OCI-LY7 (cell line): ENCODE measurements around the gene UNC13B. TPM values are rescaled to one million over a fixed set of nuclear protein-coding genes. Genes with fewer than 3 reads are reported as not detected.

ENCODE experiments used
- BruUV-seq: library from RNA; stranded (reverse); fragments of 400-500 nt; replicated peaks from 2 replicates; lab custom pipeline; 2021; lab: Mats Ljungman, UMichigan
- CTCF ChIA-PET: fragments of 300-600 bp; sonication (Branson Sonifier 250); formaldehyde crosslinking; loops from one replicate; lab custom pipeline; 2022; ENCODE audit warnings: antibody characterized with exemption; ENCODE audit not compliant: unreplicated experiment; lab: Charles Lee
- POLR2A ChIA-PET: fragments of 300-600 bp; sonication (Branson Sonifier 250); formaldehyde crosslinking; loops from one replicate; lab custom pipeline; 2022; ENCODE audit warnings: antibody characterized with exemption; lab: Charles Lee
- DNase-seq: peaks from one replicate; pipeline ENCODE4 v3.0.0-alpha.2; 2015; ENCODE audit warnings: low spot score
- H2AFZ ChIP-seq: fragments of 200-600 bp; sonication (generic), shearing (Covaris generic); 2 replicates; pipeline ENCODE4 v1.6.1; 2014; ENCODE audit warnings: mild to moderate bottlenecking, antibody characterized with exemption, low read length, moderate library complexity
- H3K27ac ChIP-seq: fragments of 200-600 bp; sonication (generic); 2 replicates; pipeline ENCODE4 v1.5.1; 2014; ENCODE audit warnings: mixed run types, low read depth, mild to moderate bottlenecking, moderate library complexity, low read length, inconsistent platforms; ENCODE audit not compliant: poor library complexity, severe bottlenecking
- H3K36me3 ChIP-seq: fragments of 200-600 bp; sonication (generic); 2 replicates; pipeline ENCODE4 v1.6.1; 2014; ENCODE audit warnings: mild to moderate bottlenecking, antibody characterized with exemption, low read length, moderate library complexity, mixed read lengths; ENCODE audit not compliant: insufficient read depth
- H3K4me1 ChIP-seq: fragments of 200-600 bp; sonication (generic); 2 replicates; pipeline ENCODE4 v1.5.1; 2014; ENCODE audit warnings: mild to moderate bottlenecking, low read length; ENCODE audit not compliant: insufficient read depth, poor library complexity, severe bottlenecking
- H3K4me2 ChIP-seq: fragments of 200-600 bp; sonication (generic); 2 replicates; pipeline ENCODE4 v1.6.1; 2014; ENCODE audit warnings: mild to moderate bottlenecking, low read length
- H3K4me3 ChIP-seq: fragments of 200-600 bp; sonication (generic); 2 replicates; pipeline ENCODE4 v1.5.1; 2014; ENCODE audit warnings: mild to moderate bottlenecking, low read depth, low read length; ENCODE audit not compliant: poor library complexity, severe bottlenecking
- H3K79me2 ChIP-seq: fragments of 200-600 bp; sonication (generic); 2 replicates; pipeline ENCODE4 v1.6.1; 2016; ENCODE audit warnings: low read depth, mild to moderate bottlenecking, low read length, moderate library complexity, mixed read lengths; ENCODE audit not compliant: insufficient read depth
- H3K9me2 ChIP-seq: fragments of 200-600 bp; sonication (generic); 2 replicates; pipeline ENCODE4 v1.6.1; 2016; ENCODE audit warnings: mild to moderate bottlenecking, low read length, mixed read lengths; ENCODE audit not compliant: insufficient read depth
- H3K9me3 ChIP-seq: fragments of 200-600 bp; sonication (generic); 2 replicates; pipeline ENCODE4 v1.6.1; 2014; ENCODE audit warnings: mild to moderate bottlenecking, mixed run types, low read length, mixed read lengths
- H4K20me1 ChIP-seq: fragments of 200-600 bp; sonication (generic); 2 replicates; pipeline ENCODE4 v1.6.1; 2014; ENCODE audit warnings: mild to moderate bottlenecking, antibody characterized with exemption, low read length, moderate library complexity, mixed read lengths; ENCODE audit not compliant: insufficient read depth
- EZH2phosphoT487 ChIP-seq: fragments of 200-600 bp; sonication (generic); IDR thresholded peaks from 2 replicates; pipeline ENCODE4 v1.6.1; 2018; ENCODE audit warnings: low read depth, borderline replicate concordance, mild to moderate bottlenecking, mixed run types, antibody characterized with exemption, low read length, moderate library complexity, mixed read lengths
- intact Hi-C: fragments of 100-400 bp; cut with micrococcal nuclease; formaldehyde crosslinking; loops from one replicate; pipeline ENCODE4 v1.10.0; 2022; ENCODE audit not compliant: unreplicated experiment
- total RNA-seq, 2 experiments: library from RNA; depleted of rRNA in 1 of 2; stranded (reverse); fragments of >200 nt in 1 of 2; shearing (Covaris generic) in 1 of 2; gene quantifications; 2 replicates each; pipeline ENCODE4 v1.2.3, GENCODE V29; 2014 to 2022
- TF ChIP-seq, protein P1 (sequence below): fragments of 200-600 bp; sonication (generic); conservative IDR thresholded peaks from 2 replicates; pipeline ENCODE4 v1.5.1; 2014; ENCODE audit warnings: mild to moderate bottlenecking, antibody characterized with exemption, low read length, moderate library complexity, mixed read lengths

UNC13B gene
- total RNA-seq, 2 experiments from 2014 or later, result 1.7 to 5.8 TPM

DNA sequence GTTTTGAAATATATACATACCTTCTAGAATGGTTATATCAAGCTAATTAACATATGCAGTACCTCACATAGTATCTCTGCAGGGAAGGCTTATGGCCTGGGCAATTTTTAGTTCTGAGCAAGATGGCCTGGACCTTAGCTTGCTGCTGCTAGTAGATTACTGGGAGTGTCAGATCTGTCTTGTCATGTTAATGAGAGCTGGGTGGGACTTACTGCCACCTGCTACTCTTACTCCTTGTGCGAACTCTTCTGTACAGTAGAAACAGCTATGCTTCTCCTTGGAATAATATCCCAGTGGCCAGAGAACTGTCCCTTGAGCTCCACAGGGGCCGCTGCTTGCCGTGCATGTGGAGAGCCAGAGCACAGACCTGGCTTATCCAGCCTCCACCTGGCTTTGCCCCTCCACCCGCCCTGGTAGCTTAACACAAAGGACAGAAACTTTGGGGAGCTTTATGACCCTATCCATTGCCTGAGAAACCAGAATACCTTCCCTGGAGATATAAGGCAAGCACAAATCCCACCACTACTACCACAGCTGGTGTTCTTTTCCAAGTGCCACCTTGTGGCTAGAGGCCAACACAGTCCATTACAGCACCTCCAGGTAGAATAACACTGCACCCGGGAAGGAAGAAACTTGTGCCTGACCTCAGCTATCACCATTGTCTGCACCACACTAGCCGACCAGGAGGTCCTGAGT is 253.7 kb downstream of the UNC13B start:
- no peaks in the 10 kb centered on the region for H4K20me1 ChIP-seq
- no peak for DNase-seq
- intact Hi-C loops, result no loop called here
- no peak overlapping the region for H2AFZ ChIP-seq
- POLR2A ChIA-PET, result interaction anchor here (0.5 to 0.6 kb wide), 2 partner anchors 132 to 493 kb away, joined by 3 read pairs; no protein-coding TSS in a partner anchor
- no peaks in the 10 kb centered on the region for H3K9me2 ChIP-seq
- no peaks in the 10 kb centered on the region for H3K4me1 ChIP-seq
- no peaks in the 10 kb centered on the region for H3K9me3 ChIP-seq
- CTCF ChIA-PET, result no interaction called here
- no peaks in the 10 kb centered on the region for H3K36me3 ChIP-seq
- H3K27ac ChIP-seq, result no peak overlapping the region
- H3K4me2 ChIP-seq, result no peak overlapping the region
- H3K4me3 ChIP-seq, result no peak overlapping the region
- no peaks in the 10 kb centered on the region for H3K79me2 ChIP-seq
- no peak for TF ChIP-seq EZH2phosphoT487
- TF ChIP-seq, protein P1, sequence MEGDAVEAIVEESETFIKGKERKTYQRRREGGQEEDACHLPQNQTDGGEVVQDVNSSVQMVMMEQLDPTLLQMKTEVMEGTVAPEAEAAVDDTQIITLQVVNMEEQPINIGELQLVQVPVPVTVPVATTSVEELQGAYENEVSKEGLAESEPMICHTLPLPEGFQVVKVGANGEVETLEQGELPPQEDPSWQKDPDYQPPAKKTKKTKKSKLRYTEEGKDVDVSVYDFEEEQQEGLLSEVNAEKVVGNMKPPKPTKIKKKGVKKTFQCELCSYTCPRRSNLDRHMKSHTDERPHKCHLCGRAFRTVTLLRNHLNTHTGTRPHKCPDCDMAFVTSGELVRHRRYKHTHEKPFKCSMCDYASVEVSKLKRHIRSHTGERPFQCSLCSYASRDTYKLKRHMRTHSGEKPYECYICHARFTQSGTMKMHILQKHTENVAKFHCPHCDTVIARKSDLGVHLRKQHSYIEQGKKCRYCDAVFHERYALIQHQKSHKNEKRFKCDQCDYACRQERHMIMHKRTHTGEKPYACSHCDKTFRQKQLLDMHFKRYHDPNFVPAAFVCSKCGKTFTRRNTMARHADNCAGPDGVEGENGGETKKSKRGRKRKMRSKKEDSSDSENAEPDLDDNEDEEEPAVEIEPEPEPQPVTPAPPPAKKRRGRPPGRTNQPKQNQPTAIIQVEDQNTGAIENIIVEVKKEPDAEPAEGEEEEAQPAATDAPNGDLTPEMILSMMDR, result peak; percentile 44; the same call in 1 of the 2 replicates
- no TSS peak for BruUV-seq

- Histone ChIP-seq H3K79me2 (no peaks in the 10 kb centered on the region), H3K4me1 (no peaks in the 10 kb centered on the region), H3K9me3 (no peaks in the 10 kb centered on the region), H3K9me2 (no peaks in the 10 kb centered on the region), H3K4me3 (no peak overlapping the region), H2AFZ (no peak overlapping the region), H4K20me1 (no peaks in the 10 kb centered on the region), H3K27ac (no peak overlapping the region), H3K36me3 (no peaks in the 10 kb centered on the region), H3K4me2 (no peak overlapping the region)
- no peak for DNase-seq
- no peak for TF ChIP-seq EZH2phosphoT487
- TF ChIP-seq, protein P1, result 0 out of 2 replicates have a peak, but pooled peaks have one; percentile 7
- BruUV-seq, result no TSS peak
- intact Hi-C loops, result no loop called here
- POLR2A ChIA-PET, result no interaction called here
- CTCF ChIA-PET, result no interaction called here
Observed at GRCh38 chr9:35416098-35416427, 254.3 kb downstream of the UNC13B start.

GRCh38 chr9:35422346-35422745 is 260.5 kb downstream of the UNC13B start:
- H3K27ac ChIP-seq, result no peak overlapping the region
- ChIA-PET POLR2A (no interaction called here), CTCF (no interaction called here)
- no TSS peak for BruUV-seq
- H3K9me3 ChIP-seq, result no peaks in the 10 kb centered on the region
- no peak overlapping the region for H2AFZ ChIP-seq
- intact Hi-C loops, result no loop called here
- no peak overlapping the region for H3K4me3 ChIP-seq
- no peaks in the 10 kb centered on the region for H3K79me2 ChIP-seq
- H3K4me2 ChIP-seq, result no peak overlapping the region
- no peaks in the 10 kb centered on the region for H3K36me3 ChIP-seq
- no peaks in the 10 kb centered on the region for H3K4me1 ChIP-seq
- TF ChIP-seq, protein P1, result no peak
- no peak for DNase-seq
- H4K20me1 ChIP-seq, result no peaks in the 10 kb centered on the region
- no peaks in the 10 kb centered on the region for H3K9me2 ChIP-seq
